GM04503 (cell line): ENCODE results near the gene KLF12.

Experiments
- DNase-seq: peaks from one replicate; pipeline ENCODE4 v3.0.0-alpha.2; 2012; ENCODE audit warnings: low read depth

The KLF12 gene

DNA sequence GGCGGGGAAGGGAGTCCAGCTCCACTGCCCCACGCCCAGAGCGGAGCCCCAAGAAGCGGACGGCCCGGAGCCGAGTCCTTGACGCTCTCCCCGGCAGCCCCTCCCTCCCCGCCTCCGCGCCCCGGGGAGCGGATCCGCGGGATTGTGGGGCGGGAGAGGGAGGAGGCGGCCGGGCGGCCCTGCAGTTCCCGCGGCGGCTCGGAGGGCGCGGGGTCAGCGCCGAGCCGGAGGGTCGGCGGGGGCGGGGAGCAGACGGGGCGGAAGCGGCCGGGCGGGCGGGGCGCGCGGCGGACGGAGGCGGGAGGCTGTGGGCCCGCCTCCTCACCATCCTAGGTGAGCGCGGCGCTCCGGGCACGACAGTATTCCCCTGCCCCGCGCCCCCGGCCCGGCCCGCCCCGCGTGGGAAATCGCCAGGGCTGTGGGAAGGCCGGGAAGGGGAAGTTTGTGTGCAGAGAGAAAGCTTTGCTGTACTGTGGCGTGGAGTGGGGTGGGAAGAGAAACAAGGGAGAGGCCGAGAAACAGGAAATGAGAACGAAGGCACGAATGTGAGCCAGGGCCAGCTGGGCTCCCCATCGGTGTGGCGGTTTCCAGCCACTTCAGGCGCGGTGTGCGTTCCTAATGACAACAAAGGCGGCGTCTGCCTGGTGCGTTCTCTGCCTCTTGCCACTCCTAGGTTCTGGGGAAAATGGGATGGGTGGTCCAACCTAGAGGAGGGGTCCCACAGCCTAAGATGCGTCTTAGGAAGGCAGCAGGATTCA, 1.3 kb upstream of the KLF12 start:
- DNase-seq = no peak

DNA sequence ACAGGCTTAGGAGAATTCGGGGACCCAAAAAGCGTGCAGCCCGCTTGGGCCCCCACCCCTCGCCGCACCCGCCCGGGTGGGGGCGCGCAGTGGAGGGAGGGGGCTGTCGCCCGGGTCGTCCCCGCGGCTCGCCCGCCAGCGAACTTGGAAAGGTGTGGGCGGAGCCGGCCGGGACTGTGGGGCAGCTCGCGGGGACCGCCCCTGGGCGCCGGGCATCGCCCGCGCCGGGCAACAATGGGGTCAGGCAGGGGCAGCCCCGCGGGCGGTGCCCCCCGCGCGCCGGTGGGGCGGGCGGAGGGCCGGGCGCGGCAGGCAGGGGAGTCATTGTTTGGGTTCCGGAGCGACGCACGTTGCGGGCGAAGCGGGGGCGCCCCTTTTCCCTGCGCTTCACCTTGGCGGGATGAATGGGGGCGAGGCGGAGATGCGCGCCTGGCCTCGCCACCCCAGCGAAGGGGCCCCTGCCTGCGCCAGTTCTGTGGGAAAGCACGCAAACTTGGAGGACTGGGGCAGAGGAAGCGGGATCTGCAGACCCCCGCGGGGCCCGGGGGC, 647 bp upstream of the KLF12 start:
- no peak for DNase-seq

GRCh38 chr13:74133657-74134201, 475 bp downstream of the KLF12 start:
- no peak for DNase-seq

- DNase-seq = no peak
These were observed 1.2 kb downstream of the KLF12 start for GRCh38 chr13:74132776-74133656.

- no peak for DNase-seq
These were observed 1.9 kb downstream of the KLF12 start for GRCh38 chr13:74132152-74132775.

- no peak for DNase-seq
These were observed 3.0 kb downstream of the KLF12 start for GRCh38 chr13:74131227-74131626.

GRCh38 chr13:74129500-74130191, 4.6 kb downstream of the KLF12 start:
- no peak for DNase-seq

GRCh38 chr13:74128156-74128767, 5.9 kb downstream of the KLF12 start:
- DNase-seq = no peak

DNA sequence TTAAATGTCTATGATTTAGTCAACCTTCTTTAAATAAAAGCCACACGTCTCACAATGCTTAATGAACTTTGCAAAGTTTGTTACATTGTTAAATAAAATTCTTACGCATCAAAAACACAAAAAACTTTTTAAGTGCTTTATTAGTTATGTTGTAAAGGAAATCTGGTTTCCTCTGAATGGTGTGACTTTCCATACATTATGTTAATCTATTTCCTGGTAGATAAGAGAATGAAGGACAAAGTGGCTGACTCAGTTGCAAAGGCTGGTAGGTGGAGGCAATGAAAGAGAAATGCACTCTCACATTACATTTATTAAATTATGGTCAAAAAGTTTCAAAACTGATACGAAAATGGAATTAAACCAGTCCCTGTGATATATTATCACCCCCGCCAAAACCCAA, 15.9 kb downstream of the KLF12 start:
- no peak for DNase-seq

DNA sequence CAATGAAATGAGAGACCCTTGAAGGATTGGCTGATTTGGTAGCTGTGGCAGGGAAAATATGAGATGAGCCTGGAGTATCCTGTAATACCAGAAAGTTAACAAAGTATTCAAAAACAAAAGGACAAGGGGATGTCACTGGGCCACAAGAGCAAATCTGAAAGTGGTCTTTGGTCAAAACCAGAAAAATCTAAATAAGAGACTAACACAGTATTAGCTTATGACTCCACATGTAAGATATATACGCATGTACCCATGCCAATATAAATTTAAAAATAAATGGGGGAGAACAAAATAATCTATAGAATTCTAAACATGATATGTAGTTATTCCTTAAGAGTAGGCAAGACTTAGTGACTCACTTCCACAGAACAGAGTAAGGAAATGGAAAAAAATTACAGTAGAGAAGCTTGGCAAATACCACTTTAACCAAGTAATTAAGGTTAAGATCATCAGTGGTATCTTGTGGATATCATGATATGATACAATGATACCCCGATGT, 16.9 kb downstream of the KLF12 start:
- no peak for DNase-seq

DNA sequence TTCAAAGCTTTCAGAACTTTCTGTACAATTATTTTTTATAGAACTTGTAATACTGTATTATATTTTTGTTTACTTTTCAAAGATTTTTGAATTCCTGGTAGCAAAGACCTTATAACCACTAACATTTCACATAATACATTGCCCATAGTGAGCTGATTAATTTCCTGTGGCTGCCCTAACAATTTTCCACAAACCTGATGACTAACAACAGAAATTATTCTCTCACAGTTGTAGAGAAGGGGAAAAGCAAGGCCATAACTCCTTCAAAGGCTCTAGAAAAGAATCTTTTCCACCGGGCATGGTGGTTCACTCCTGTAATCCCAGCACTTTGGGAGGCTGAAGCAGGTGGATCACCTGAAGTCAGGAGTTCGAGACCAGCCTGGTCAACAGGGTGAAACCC, 19.1 kb downstream of the KLF12 start:
- no peak for DNase-seq

DNA sequence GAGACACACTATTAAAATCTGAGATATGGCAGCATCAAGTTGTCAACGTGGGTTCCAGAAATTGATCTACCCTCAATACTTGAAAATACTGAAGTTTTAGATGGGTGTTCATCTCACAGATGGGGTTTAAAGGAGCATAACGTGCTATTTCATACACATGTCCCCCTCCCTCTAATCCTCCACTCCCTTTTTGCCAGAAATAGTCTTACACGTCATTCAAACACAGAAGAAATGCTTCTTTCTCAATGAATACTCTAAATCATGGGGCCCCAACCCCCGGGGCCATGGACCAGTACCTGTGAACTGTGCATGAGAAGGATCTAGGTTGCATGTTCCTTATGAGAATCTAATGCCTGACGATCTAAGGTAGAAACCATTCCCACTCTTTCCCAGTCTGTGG, 19.6 kb downstream of the KLF12 start:
- DNase-seq = no peak

- DNase-seq = no peak
These were observed 20.0 kb downstream of the KLF12 start for GRCh38 chr13:74114202-74114601.

- DNase-seq = no peak
These were observed 22.0 kb downstream of the KLF12 start for GRCh38 chr13:74111901-74112824.

DNA sequence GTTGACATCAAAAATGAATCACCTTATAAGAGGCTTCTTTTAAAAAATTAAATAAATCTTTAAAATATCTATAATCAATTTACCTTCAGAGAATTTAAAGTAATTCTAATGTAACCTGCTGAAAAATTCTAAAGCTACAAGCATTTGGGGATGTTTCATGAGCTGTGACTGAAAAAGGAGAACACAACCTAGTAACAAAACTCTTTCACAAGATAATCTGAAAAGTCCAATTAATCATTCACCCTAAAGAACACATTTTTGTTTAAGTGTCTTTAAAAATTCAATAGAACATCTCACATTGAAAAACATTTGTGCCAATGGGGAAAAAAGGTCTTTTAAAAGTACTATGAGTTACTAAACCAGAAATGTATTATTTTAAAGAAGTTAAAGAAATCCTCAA, 22.8 kb downstream of the KLF12 start:
- DNase-seq = no peak

DNA sequence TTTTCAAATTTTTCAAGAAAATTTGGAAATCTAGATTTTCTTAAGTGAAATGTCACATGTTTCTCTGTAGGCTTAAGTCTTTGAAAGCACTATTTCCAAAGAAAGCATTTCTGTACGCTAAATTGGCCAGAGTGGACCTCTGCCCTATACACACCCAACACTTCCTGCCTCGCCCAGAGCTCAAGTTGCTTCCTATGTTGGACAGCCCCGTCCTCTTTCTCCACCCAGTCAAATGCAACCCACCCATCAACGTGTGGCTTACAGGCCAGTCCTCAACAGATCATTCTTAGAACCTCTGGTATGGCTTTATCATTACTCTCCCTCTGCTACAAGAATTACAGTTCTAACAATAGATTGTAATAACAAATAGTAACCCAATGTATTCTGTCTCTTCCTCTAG, 24.2 kb downstream of the KLF12 start:
- DNase-seq = no peak

GRCh38 chr13:74107598-74107997, 26.6 kb downstream of the KLF12 start:
- no peak for DNase-seq

DNA sequence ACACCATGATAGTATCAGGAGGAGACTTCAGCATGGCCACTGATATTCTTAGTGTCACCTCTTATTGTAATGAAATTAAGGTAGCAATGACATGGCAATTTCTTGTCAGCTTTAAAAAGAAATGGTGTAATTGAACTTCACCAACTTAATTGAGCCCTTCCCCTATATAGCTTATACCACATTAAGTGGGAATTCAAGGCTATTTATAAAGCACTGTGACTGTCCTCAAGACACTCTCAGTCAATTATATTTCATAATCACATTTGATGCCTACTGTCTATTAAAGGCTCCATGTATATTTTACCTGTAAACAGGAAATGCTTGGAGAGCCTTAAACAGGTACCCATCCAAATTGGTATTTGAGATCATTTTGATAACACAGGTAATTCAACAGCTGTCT, 28.3 kb downstream of the KLF12 start:
- DNase-seq = no peak

- no peak for DNase-seq
These were observed 29.4 kb downstream of the KLF12 start for GRCh38 chr13:74104661-74105275.
